Gastrocnemius medialis (tissue), 4 donors: ENCODE measurements around the gene ARMH2.
"Not testable (repeated sequence)": the region's sequence is repeated elsewhere in the genome, so short reads cannot be mapped to it uniquely, and the experiment has no call there.

ENCODE experiments used
- POLR2A ChIP-seq, 2 donors: fragments of 450-650 bp; IDR thresholded peaks; one replicate each; pipeline ENCODE4 v1.6.1; 2017; ENCODE audit warnings: antibody characterized with exemption in 2 of 2, mild to moderate bottlenecking in 2 of 2, moderate library complexity in 2 of 2
- TF ChIP-seq, protein P1 (sequence below), 5 experiments: fragments of 450-650 bp in 3 of 5; fragments of 200-600 bp in 2 of 5; sonication (generic) in 2 of 5; IDR thresholded peaks in 4 of 5; conservative IDR thresholded peaks in 1 of 5; 1 replicate in 4 of 5; 2 replicates in 1 of 5; pipeline ENCODE4 v1.5.1; 2016 to 2019; ENCODE audit warnings: antibody characterized with exemption in 5 of 5, mild to moderate bottlenecking in 3 of 5, moderate library complexity in 3 of 5

GRCh38 chr6:24764833-24765828 is 33.6 kb downstream of the ARMH2 start:
- TF ChIP-seq, protein P1, sequence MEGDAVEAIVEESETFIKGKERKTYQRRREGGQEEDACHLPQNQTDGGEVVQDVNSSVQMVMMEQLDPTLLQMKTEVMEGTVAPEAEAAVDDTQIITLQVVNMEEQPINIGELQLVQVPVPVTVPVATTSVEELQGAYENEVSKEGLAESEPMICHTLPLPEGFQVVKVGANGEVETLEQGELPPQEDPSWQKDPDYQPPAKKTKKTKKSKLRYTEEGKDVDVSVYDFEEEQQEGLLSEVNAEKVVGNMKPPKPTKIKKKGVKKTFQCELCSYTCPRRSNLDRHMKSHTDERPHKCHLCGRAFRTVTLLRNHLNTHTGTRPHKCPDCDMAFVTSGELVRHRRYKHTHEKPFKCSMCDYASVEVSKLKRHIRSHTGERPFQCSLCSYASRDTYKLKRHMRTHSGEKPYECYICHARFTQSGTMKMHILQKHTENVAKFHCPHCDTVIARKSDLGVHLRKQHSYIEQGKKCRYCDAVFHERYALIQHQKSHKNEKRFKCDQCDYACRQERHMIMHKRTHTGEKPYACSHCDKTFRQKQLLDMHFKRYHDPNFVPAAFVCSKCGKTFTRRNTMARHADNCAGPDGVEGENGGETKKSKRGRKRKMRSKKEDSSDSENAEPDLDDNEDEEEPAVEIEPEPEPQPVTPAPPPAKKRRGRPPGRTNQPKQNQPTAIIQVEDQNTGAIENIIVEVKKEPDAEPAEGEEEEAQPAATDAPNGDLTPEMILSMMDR (IDR thresholded peaks at IDR 0.05 in 4 of 5, conservative IDR thresholded peaks at IDR 0.05 in 1 of 5), result not testable (repeated sequence)
- not testable (repeated sequence) for TF ChIP-seq POLR2A (IDR thresholded peaks at IDR 0.05)
